ENCODE data around the gene HEMGN. TPM values are rescaled to one million over a fixed set of nuclear protein-coding genes. Genes with fewer than 3 reads are reported as not detected.

Gene HEMGN
- polyA plus RNA-seq, 3 donors, result 0.18 TPM; not detected in 2

GRCh38 chr9:97940741-97941140, 2.8 kb upstream of the HEMGN start:
- 100% methylated on average over 1 of the region's 3 CpGs for WGBS (ENCODE audit: insufficient coverage)
- Mint-ChIP-seq H3K36me3 (no peaks in the 10 kb centered on the region), H3K27ac (no peak overlapping the region), H3K9me3 (no peaks in the 10 kb centered on the region), H3K4me3 (no peak overlapping the region), H3K27me3 (ENCODE audit: low read depth in 3 of 3) (peaks cover 0 to 3% (median 3%) of the 10 kb centered on the region in 3 donors), H3K4me1 (peaks cover 5% of the 10 kb centered on the region)
- H3K4me2 ChIP-seq (replicated peaks; ENCODE audit: extremely low read depth, low read length, poor library complexity, severe bottlenecking), result no peak overlapping the region
- no peak overlapping the region for H3K27ac ChIP-seq (ENCODE audit: low read depth in 1 of 2, low read length in 2 of 2)
- H3K36me3 ChIP-seq (replicated peaks in 1 of 2; ENCODE audit: control insufficient read depth in 1 of 2, insufficient read depth in 2 of 2, low read length in 2 of 2), result no peaks in the 10 kb centered on the region
- H3K9ac ChIP-seq (ENCODE audit: insufficient read depth, low read length, poor library complexity, severe bottlenecking), result no peak overlapping the region
- no peak for DNase-seq
- no peaks in the 10 kb centered on the region for H4K20me1 ChIP-seq (ENCODE audit: insufficient read depth, low read length)
- no peak overlapping the region for H3K4me3 ChIP-seq (replicated peaks in 1 of 3; ENCODE audit: low read depth in 2 of 3, low read length in 3 of 3)
- no peaks in the 10 kb centered on the region for H3K4me1 ChIP-seq (ENCODE audit: control insufficient read depth in 1 of 2, insufficient read depth in 2 of 2, low read length in 2 of 2)
- intact Hi-C loops (cut with micrococcal nuclease), result no loop called here
- no peaks in the 10 kb centered on the region for H3K79me2 ChIP-seq (ENCODE audit: insufficient read depth, low read length)
- no peak overlapping the region for H2AFZ ChIP-seq (ENCODE audit: insufficient read depth, low read depth, low read length, poor library complexity, severe bottlenecking)
- H3K27me3 ChIP-seq (ENCODE audit: control insufficient read depth in 2 of 2, insufficient read depth in 2 of 2, low read length in 2 of 2), result no peaks in the 10 kb centered on the region
- no peak for TF ChIP-seq CTCF (IDR thresholded peaks at IDR 0.05)
- no peaks in the 10 kb centered on the region for H3K9me3 ChIP-seq (replicated peaks in 1 of 2; ENCODE audit: control insufficient read depth in 1 of 2, insufficient read depth in 1 of 2, low read length in 2 of 2)

- no peaks in the 10 kb centered on the region for H3K36me3 Mint-ChIP-seq
- no peaks in the 10 kb centered on the region for H3K27me3 ChIP-seq (ENCODE audit: control insufficient read depth in 2 of 2, insufficient read depth in 2 of 2, low read length in 2 of 2)
- peak overlapping the region in 1 of 7 donors; percentile 7 for H3K27ac Mint-ChIP-seq
- no peaks in the 10 kb centered on the region for H3K36me3 ChIP-seq (replicated peaks in 1 of 2; ENCODE audit: control insufficient read depth in 1 of 2, insufficient read depth in 2 of 2, low read length in 2 of 2)
- H3K27me3 Mint-ChIP-seq (ENCODE audit: low read depth in 3 of 3), result peaks cover 0 to 3% (median 3%) of the 10 kb centered on the region in 3 donors
- H3K4me1 ChIP-seq (ENCODE audit: control insufficient read depth in 1 of 2, insufficient read depth in 2 of 2, low read length in 2 of 2), result no peaks in the 10 kb centered on the region
- intact Hi-C loops (cut with micrococcal nuclease), result no loop called here
- H3K27ac ChIP-seq (ENCODE audit: low read depth in 1 of 2, low read length in 2 of 2), result no peak overlapping the region
- no peak overlapping the region for H2AFZ ChIP-seq (ENCODE audit: insufficient read depth, low read depth, low read length, poor library complexity, severe bottlenecking)
- DNase-seq, result no peak
- no peak overlapping the region for H3K4me3 ChIP-seq (replicated peaks in 1 of 3; ENCODE audit: low read depth in 2 of 3, low read length in 3 of 3)
- no peaks in the 10 kb centered on the region for H3K9me3 Mint-ChIP-seq
- no peaks in the 10 kb centered on the region for H3K79me2 ChIP-seq (ENCODE audit: insufficient read depth, low read length)
- no peaks in the 10 kb centered on the region for H4K20me1 ChIP-seq (ENCODE audit: insufficient read depth, low read length)
- peaks cover 5% of the 10 kb centered on the region for H3K4me1 Mint-ChIP-seq
- no peak for TF ChIP-seq CTCF (IDR thresholded peaks at IDR 0.05)
- H3K4me3 Mint-ChIP-seq, result no peak overlapping the region
- no peak overlapping the region for H3K4me2 ChIP-seq (replicated peaks; ENCODE audit: extremely low read depth, low read length, poor library complexity, severe bottlenecking)
- H3K9me3 ChIP-seq (replicated peaks in 1 of 2; ENCODE audit: control insufficient read depth in 1 of 2, insufficient read depth in 1 of 2, low read length in 2 of 2), result no peaks in the 10 kb centered on the region
- H3K9ac ChIP-seq (ENCODE audit: insufficient read depth, low read length, poor library complexity, severe bottlenecking), result no peak overlapping the region
Measured at GRCh38 chr9:97940233-97940632, 2.3 kb upstream of the HEMGN start.

Measured in CD14-positive monocyte (primary cell).